Gastrocnemius medialis (tissue), 4 donors: ENCODE data around the gene COL4A3. TPM values are rescaled to one million over a fixed set of nuclear protein-coding genes. Genes with fewer than 3 reads are reported as not detected.

Experiments
- ATAC-seq, 2 donors: fragments of 150-250 bp; one replicate each; pipeline ENCODE4 v1.9.1; 2016
- DNase-seq, 2 donors: peaks; one replicate each; pipeline ENCODE4 v3.0.0-alpha.2; 2019
- H3K27ac ChIP-seq, 4 donors: fragments of 200-600 bp; sonication (generic); 1 replicate in 1 of 4; 2 replicates in 3 of 4; pipeline ENCODE4 v1.5.1; 2016 to 2018; ENCODE audit warnings: mild to moderate bottlenecking in 2 of 4, moderate library complexity in 1 of 4
- H3K27me3 ChIP-seq, 3 donors: fragments of 200-600 bp; sonication (generic) in 2 of 3; 1 replicate in 1 of 3; 2 replicates in 2 of 3; pipeline versions ENCODE4 v1.5.1 to v1.6.0; 2016 to 2019; ENCODE audit warnings: mild to moderate bottlenecking in 1 of 3, moderate library complexity in 1 of 3
- H3K36me3 ChIP-seq, 2 donors: fragments of 200-600 bp; sonication (generic) in 1 of 2; one replicate each; pipeline ENCODE4 v1.5.1; 2017 to 2018
- H3K4me1 ChIP-seq, 2 donors: fragments of 200-600 bp; sonication (generic) in 1 of 2; one replicate each; pipeline ENCODE4 v1.5.1; 2016 to 2017; ENCODE audit warnings: mild to moderate bottlenecking in 2 of 2
- H3K4me3 ChIP-seq, 4 donors: fragments of 200-600 bp; sonication (generic) in 3 of 4; 1 replicate in 1 of 4; 2 replicates in 3 of 4; pipeline ENCODE4 v1.5.1; 2016 to 2019; ENCODE audit warnings: mild to moderate bottlenecking in 2 of 4
- H3K9me3 ChIP-seq, 3 donors: fragments of 200-600 bp; sonication (generic) in 2 of 3; 1 replicate in 1 of 3; 2 replicates in 2 of 3; pipeline ENCODE4 v1.5.1; 2016 to 2019
- POLR2A ChIP-seq, 2 donors: fragments of 450-650 bp; IDR thresholded peaks; one replicate each; pipeline ENCODE4 v1.6.1; 2017; ENCODE audit warnings: antibody characterized with exemption in 2 of 2, mild to moderate bottlenecking in 2 of 2, moderate library complexity in 2 of 2
- in situ Hi-C, 4 donors: fragments of 200-750 bp; cut with MboI; loops; one replicate each; pipeline versions ENCODE4 v1.15.0 to v1.8.0; 2017; ENCODE audit warnings: low sequenced_read_pairs in 4 of 4
- intact Hi-C: fragments of 100-400 bp; cut with DNase I; formaldehyde crosslinking; loops from one replicate; pipeline ENCODE4 v1.15.1; 2023; ENCODE audit warnings: low total_unique reads
- total RNA-seq, 4 donors: library from RNA; depleted of rRNA; stranded (reverse); fragments of >200 nt; gene quantifications; one replicate each; pipeline versions ENCODE4 v1.1.0 to v1.2.3, GENCODE V29; 2016
- TF ChIP-seq, protein P1 (sequence below), 5 experiments: fragments of 450-650 bp in 3 of 5; fragments of 200-600 bp in 2 of 5; sonication (generic) in 2 of 5; IDR thresholded peaks in 4 of 5; conservative IDR thresholded peaks in 1 of 5; 1 replicate in 4 of 5; 2 replicates in 1 of 5; pipeline ENCODE4 v1.5.1; 2016 to 2019; ENCODE audit warnings: antibody characterized with exemption in 5 of 5, mild to moderate bottlenecking in 3 of 5, moderate library complexity in 3 of 5

Gene COL4A3
- total RNA-seq, 4 donors from 2014 or later, result 1.9 to 66.8 (median 3.8) TPM

DNA sequence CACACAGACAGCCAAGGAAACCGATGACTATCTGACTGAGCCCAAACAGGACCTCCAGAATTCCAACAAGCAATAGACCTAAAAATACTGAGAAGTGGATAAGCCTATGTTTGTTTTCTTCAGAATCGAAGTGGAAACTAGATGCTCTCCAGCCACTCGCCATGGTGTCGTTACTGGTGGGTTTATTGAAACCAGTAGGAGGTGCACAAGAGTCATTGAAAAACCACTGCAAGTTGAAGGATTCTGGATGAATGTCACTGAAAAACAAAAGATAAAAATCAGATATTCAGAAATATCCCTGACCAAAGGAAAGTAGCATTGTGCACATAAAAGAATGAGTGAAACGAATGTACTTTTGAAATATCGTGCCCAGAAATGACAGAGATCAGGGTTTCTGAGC is 199.3 kb downstream of the COL4A3 start:
- TF ChIP-seq, protein P1, sequence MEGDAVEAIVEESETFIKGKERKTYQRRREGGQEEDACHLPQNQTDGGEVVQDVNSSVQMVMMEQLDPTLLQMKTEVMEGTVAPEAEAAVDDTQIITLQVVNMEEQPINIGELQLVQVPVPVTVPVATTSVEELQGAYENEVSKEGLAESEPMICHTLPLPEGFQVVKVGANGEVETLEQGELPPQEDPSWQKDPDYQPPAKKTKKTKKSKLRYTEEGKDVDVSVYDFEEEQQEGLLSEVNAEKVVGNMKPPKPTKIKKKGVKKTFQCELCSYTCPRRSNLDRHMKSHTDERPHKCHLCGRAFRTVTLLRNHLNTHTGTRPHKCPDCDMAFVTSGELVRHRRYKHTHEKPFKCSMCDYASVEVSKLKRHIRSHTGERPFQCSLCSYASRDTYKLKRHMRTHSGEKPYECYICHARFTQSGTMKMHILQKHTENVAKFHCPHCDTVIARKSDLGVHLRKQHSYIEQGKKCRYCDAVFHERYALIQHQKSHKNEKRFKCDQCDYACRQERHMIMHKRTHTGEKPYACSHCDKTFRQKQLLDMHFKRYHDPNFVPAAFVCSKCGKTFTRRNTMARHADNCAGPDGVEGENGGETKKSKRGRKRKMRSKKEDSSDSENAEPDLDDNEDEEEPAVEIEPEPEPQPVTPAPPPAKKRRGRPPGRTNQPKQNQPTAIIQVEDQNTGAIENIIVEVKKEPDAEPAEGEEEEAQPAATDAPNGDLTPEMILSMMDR (IDR thresholded peaks at IDR 0.05 in 4 of 5, conservative IDR thresholded peaks at IDR 0.05 in 1 of 5), result no peak
- no peak for TF ChIP-seq POLR2A (IDR thresholded peaks at IDR 0.05)
- H3K36me3 ChIP-seq, result peaks cover 0 to 10% of the 10 kb centered on the region in 2 donors
- ATAC-seq (no peak), DNase-seq (no peak)
- no peak overlapping the region for H3K27ac ChIP-seq
- intact Hi-C loops (no loop called here), in situ Hi-C loops (no loop called here)
- no peaks in the 10 kb centered on the region for H3K4me1 ChIP-seq
- H3K9me3 ChIP-seq, result no peaks in the 10 kb centered on the region
- no peak overlapping the region for H3K4me3 ChIP-seq
- no peaks in the 10 kb centered on the region for H3K27me3 ChIP-seq

Other genes starting within 250 kb of the COL4A3 start
- 10 to 100 TPM in 1 of 4 donors, 1 to 10 TPM in 3; 2.0 to 11.4 (median 5.7) TPM for gene COL4A4, start 419 bp upstream of the COL4A3 start, total RNA-seq
- 100 to 1,000 TPM in 3 of 4 donors, 10 to 100 TPM in 1; 94.5 to 151 (median 131) TPM for gene MFF, start 160.6 kb downstream of the COL4A3 start, total RNA-seq
- gene TM4SF20, start 214.7 kb downstream of the COL4A3 start, total RNA-seq, result not detected
- gene SCYGR1, start 223.3 kb downstream of the COL4A3 start, total RNA-seq, result not detected